Measurements from ENCODE around the gene PALS2. TPM values are rescaled to one million over a fixed set of nuclear protein-coding genes. Genes with fewer than 3 reads are reported as not detected.
A peak's percentile ranks its signal among the peaks of the same experiment; 100 is the strongest.

PALS2 gene, protein sequence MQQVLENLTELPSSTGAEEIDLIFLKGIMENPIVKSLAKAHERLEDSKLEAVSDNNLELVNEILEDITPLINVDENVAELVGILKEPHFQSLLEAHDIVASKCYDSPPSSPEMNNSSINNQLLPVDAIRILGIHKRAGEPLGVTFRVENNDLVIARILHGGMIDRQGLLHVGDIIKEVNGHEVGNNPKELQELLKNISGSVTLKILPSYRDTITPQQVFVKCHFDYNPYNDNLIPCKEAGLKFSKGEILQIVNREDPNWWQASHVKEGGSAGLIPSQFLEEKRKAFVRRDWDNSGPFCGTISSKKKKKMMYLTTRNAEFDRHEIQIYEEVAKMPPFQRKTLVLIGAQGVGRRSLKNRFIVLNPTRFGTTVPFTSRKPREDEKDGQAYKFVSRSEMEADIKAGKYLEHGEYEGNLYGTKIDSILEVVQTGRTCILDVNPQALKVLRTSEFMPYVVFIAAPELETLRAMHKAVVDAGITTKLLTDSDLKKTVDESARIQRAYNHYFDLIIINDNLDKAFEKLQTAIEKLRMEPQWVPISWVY
- 35.3 and 49.3 TPM in 2 replicates for total RNA-seq

GRCh38 chr7:24572997-24573553 lies at the start of gene PALS2:
TSS of gene PALS2 (plus strand) at chr7:24573452. CDS start at chr7:24623668, 50,216 bp downstream.
- peak; percentile 34 for DNase-seq (ENCODE audit: low read depth)

DNA sequence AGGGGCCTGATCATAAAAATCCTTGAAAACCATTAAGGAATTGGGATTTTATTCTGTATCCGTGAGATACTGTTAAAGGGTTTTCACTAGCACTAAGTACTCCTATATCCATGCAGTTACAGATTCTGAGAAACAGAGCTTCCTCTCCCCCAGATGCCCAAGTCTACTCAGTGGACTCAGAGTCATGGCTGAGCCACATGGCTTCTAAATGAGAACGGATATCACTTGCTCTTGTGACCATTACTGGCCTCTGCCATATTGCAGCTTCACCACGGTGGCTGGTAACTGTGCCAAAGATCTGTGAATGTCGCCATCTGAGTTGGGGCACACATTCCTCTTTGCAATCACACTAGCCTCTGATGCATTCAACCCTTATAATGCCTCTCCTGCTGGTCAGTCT lies 42.0 kb upstream of the PALS2 start:
- no peak for DNase-seq (ENCODE audit: low read depth)

GRCh38 chr7:24536682-24537081 lies 36.6 kb upstream of the PALS2 start:
- no peak for DNase-seq (ENCODE audit: low read depth)

DNA sequence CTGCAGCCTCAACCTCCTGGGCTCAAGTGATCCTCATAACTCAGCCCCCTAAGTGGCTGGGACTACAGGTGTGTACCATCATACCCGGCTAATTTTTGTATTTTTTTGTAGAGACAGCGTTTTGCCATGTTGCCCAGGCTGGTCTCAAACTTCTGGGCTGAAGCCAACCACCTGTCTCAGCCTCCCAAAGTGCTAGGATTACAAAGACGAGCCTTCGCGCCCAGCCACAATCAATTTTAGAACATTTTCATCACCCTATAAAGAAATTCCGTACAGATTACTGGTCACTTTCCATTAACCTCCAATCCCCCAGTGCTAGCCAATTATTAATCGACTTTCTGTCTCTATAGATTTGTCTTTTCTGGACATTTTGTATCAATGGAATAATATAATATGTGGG lies 32.3 kb upstream of the PALS2 start:
- DNase-seq (ENCODE audit: low read depth): no peak

- DNase-seq (ENCODE audit: low read depth): no peak
Measured at GRCh38 chr7:24545215-24545614, 28.0 kb upstream of the PALS2 start.

DNA sequence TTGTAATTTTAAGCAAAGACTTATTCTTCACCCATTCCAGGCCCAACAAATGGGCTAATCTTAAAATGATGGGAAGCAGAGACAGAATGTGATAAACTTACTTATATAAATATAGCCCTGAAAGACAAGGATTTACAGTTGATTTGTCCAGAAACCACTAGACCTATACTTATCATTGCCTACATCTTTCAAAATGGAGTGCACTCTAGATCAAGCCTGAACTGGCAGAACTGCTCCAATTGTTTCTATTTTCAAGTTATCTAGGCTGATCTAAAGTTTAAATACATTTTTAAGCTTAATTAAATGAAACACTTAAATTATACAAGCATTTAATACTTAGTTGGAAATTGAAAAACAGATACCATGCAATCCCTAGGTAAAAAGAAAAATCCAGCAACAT lies 24.9 kb upstream of the PALS2 start:
- no peak for DNase-seq (ENCODE audit: low read depth)

- DNase-seq (ENCODE audit: low read depth): no peak
Measured at GRCh38 chr7:24549991-24550390, 23.3 kb upstream of the PALS2 start.

GRCh38 chr7:24555184-24555583 lies 18.1 kb upstream of the PALS2 start:
- DNase-seq (ENCODE audit: low read depth): no peak

GRCh38 chr7:24555719-24556118 lies 17.5 kb upstream of the PALS2 start:
- no peak for DNase-seq (ENCODE audit: low read depth)

DNA sequence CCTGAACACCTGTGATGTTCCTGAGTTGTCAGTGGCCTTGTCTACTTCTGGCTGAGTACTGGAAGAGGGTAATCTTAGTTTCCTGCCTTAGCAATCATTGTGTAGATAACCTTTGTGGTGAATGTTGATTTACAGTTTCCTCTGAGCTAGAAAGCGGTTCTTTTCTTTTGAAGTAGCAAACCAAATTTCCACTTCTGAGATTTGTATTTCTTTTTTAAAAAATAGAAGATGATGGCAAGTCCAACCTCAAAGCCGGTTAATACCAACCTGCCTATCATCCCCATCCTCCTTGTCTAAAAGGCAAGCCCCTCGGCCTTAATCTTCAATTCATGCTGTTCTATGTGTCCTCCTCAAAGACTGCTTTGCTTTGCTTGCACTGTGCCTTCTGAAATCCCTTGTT lies 12.5 kb upstream of the PALS2 start:
- DNase-seq (ENCODE audit: low read depth): no peak

GRCh38 chr7:24566274-24566673 lies 7.0 kb upstream of the PALS2 start:
- no peak for DNase-seq (ENCODE audit: low read depth)

DNA sequence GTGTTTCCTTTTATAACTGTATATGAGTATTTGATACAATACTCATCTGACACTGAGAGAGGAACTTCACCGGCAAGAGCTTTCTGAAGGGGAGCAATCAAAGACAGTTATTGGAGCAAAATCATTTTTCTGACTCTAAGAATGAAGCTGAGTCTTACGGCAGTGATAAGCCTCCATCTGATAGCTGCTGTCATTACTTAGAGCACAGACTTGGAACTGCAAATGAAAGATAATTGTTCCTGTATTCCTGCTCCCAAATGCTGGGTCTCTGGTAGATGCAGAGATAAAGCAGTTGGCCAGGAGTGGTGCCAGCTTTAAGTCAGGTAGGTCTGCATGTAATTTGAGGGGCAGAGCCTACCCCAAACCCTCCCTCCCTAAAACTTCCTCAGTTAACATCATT lies 2.3 kb upstream of the PALS2 start:
- no peak for DNase-seq (ENCODE audit: low read depth)

GRCh38 chr7:24572016-24572392 lies 1.2 kb upstream of the PALS2 start:
- DNase-seq (ENCODE audit: low read depth): no peak

GRCh38 chr7:24572393-24572996 lies 757 bp upstream of the PALS2 start:
- peak; percentile 73 for DNase-seq (ENCODE audit: low read depth)

GRCh38 chr7:24573554-24574338 lies 494 bp downstream of the PALS2 start:
- DNase-seq (ENCODE audit: low read depth): peak; percentile 29

- DNase-seq (ENCODE audit: low read depth): peak; percentile 18
Measured at GRCh38 chr7:24574386-24574785, 1.1 kb downstream of the PALS2 start.

DNA sequence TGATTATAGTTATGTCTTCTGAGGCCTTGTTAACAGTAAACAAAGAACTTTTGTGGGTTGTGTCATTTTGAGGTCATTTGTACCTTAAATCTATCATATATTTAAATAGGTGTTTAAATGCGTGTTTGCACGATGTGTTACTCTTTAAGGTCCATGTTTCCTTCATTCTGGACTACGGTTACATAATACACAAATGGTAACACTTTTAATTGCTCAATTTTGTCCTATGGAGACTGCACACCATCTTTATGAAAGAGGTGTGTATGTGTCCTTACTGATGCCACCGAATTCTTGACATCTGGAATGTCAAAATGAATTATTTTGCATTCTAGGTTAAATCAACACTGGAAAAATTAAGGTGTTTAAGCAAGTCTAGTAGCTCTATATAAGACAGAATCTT lies 1.7 kb downstream of the PALS2 start:
- no peak for DNase-seq (ENCODE audit: low read depth)

GRCh38 chr7:24576171-24577025 lies 3.1 kb downstream of the PALS2 start:
- peak; percentile 67 for DNase-seq (ENCODE audit: low read depth)

- no peak for DNase-seq (ENCODE audit: low read depth)
Measured at GRCh38 chr7:24578052-24578451, 4.8 kb downstream of the PALS2 start.

GRCh38 chr7:24580283-24580946 lies 7.2 kb downstream of the PALS2 start:
- no peak for DNase-seq (ENCODE audit: low read depth)

DNA sequence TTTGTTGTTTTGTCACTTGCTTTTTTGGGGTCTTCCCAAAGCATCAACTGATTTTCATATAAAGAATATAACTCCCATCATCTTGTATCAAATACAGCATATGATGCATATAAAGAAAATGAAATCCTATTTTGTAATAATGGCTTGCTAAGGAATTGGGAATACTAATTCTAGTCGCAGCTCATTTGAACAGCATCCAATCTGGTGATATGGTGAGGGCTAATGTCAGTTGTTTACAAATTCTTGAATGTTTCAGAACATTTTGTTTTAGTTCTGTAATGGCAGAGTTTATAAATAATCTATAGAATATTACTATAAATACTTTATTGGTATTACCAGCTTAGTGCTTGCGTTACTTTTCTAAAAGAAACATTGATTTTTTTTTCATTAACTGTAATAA lies 8.9 kb downstream of the PALS2 start:
- DNase-seq (ENCODE audit: low read depth): no peak

Measured in renal cortical epithelial cell (primary cell).